Breast epithelium (tissue), 4 donors: ENCODE results near the gene CDH26. TPM values are rescaled to one million over a fixed set of nuclear protein-coding genes. Genes with fewer than 3 reads are reported as not detected.

Experiments
- DNase-seq, 2 donors: peaks; one replicate each; pipeline ENCODE4 v3.0.0-alpha.2; 2019; ENCODE audit warnings: low spot score in 2 of 2
- H3K27ac ChIP-seq, 2 donors: fragments of 200-600 bp; sonication (generic) in 1 of 2; one replicate each; pipeline ENCODE4 v1.5.1; 2016 to 2019; ENCODE audit warnings: mild to moderate bottlenecking in 1 of 2
- H3K27me3 ChIP-seq, 2 donors: fragments of 200-600 bp; sonication (generic) in 1 of 2; one replicate each; pipeline versions ENCODE4 v1.5.1 to v1.6.0; 2017 to 2019; ENCODE audit warnings: control low read depth in 1 of 2, mild to moderate bottlenecking in 1 of 2
- H3K36me3 ChIP-seq: fragments of 200-600 bp; one replicate; pipeline ENCODE4 v1.5.1; 2019
- H3K4me1 ChIP-seq, 2 donors: fragments of 200-600 bp; sonication (generic); one replicate each; pipeline ENCODE4 v1.5.1; 2016 to 2019; ENCODE audit warnings: control low read depth in 1 of 2
- H3K4me3 ChIP-seq, 3 donors: fragments of 200-600 bp; sonication (generic); 1 replicate in 2 of 3; 2 replicates in 1 of 3; pipeline ENCODE4 v1.5.1; 2016 to 2019; ENCODE audit warnings: mild to moderate bottlenecking in 3 of 3, moderate library complexity in 2 of 3
- H3K9me3 ChIP-seq, 2 donors: fragments of 200-600 bp; sonication (generic) in 1 of 2; one replicate each; pipeline ENCODE4 v1.5.1; 2016 to 2019; ENCODE audit warnings: control low read depth in 1 of 2
- POLR2A ChIP-seq: fragments of 450-650 bp; IDR thresholded peaks from one replicate; pipeline ENCODE4 v1.6.1; 2016; ENCODE audit warnings: antibody characterized with exemption, mild to moderate bottlenecking, moderate library complexity
- POLR2AphosphoS5 ChIP-seq, 3 donors: sonication (generic); formaldehyde crosslinking; IDR thresholded peaks; one replicate each; pipeline ENCODE4 v1.6.1; 2017; ENCODE audit warnings: antibody characterized with exemption in 3 of 3
- intact Hi-C: fragments of 100-400 bp; cut with DNase I; formaldehyde crosslinking; loops from one replicate; pipeline ENCODE4 v1.15.1; 2023; ENCODE audit warnings: low total_unique reads
- total RNA-seq, 3 donors: library from RNA; depleted of rRNA; stranded (reverse); fragments of >200 nt; gene quantifications; one replicate each; pipeline ENCODE4 v1.1.0, GENCODE V29; 2016
- TF ChIP-seq, protein P1 (sequence below), 3 donors: fragments of 450-650 bp; IDR thresholded peaks; one replicate each; pipeline ENCODE4 v1.5.1; 2016 to 2017; ENCODE audit warnings: antibody characterized with exemption in 3 of 3, mild to moderate bottlenecking in 3 of 3, moderate library complexity in 3 of 3

CDH26 gene
- total RNA-seq, 3 donors from 2014 or later = 1.6 to 3.1 (median 2.1) TPM

GRCh38 chr20:60007464-60007863 is 49.2 kb downstream of the CDH26 start:
- H3K4me3 ChIP-seq = no peak overlapping the region
- H3K36me3 ChIP-seq = no peaks in the 10 kb centered on the region
- intact Hi-C loops = no loop called here
- no peak for DNase-seq
- H3K27ac ChIP-seq = no peak overlapping the region
- TF ChIP-seq, protein P1, sequence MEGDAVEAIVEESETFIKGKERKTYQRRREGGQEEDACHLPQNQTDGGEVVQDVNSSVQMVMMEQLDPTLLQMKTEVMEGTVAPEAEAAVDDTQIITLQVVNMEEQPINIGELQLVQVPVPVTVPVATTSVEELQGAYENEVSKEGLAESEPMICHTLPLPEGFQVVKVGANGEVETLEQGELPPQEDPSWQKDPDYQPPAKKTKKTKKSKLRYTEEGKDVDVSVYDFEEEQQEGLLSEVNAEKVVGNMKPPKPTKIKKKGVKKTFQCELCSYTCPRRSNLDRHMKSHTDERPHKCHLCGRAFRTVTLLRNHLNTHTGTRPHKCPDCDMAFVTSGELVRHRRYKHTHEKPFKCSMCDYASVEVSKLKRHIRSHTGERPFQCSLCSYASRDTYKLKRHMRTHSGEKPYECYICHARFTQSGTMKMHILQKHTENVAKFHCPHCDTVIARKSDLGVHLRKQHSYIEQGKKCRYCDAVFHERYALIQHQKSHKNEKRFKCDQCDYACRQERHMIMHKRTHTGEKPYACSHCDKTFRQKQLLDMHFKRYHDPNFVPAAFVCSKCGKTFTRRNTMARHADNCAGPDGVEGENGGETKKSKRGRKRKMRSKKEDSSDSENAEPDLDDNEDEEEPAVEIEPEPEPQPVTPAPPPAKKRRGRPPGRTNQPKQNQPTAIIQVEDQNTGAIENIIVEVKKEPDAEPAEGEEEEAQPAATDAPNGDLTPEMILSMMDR (IDR thresholded peaks at IDR 0.05) = no peak
- TF ChIP-seq POLR2AphosphoS5 (IDR thresholded peaks at IDR 0.05) (no peak), POLR2A (no peak)
- no peaks in the 10 kb centered on the region for H3K4me1 ChIP-seq
- H3K9me3 ChIP-seq = no peaks in the 10 kb centered on the region
- no peaks in the 10 kb centered on the region for H3K27me3 ChIP-seq

DNA sequence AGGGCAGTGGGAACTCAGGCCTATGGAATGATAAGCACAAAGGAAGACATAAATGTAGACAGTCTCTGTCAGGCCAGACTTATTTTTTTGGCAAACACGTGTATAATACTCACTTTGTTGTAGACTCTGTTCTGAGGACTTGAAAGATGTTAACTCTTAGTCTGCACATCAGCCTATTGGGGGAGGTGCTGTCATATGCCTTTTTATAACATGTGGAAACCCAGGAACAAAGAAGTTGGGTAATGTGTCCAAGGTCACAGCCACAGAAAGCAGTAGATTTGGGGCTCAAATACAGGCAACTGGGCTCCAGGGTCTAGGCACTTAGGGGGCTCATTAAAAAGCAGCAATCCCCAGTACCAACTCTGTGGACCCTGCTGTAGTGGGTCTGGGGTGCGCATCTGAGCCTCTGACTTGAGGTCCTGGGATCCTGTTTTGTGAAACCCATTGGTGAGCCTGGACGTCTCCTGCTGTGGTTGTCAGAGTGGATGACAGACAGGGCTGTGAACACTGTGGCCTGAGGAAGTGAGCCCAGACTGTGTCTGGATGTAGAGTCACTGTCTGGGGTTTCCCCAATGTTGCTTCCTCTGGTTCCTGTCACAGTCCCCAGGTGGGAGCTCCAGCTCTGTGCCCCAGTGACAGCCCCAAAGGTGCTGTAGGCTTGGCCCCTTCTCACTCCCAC is 50.0 kb downstream of the CDH26 start:
- intact Hi-C loops = no loop called here
- TF ChIP-seq POLR2A = no peak
- TF ChIP-seq, protein P1 (IDR thresholded peaks at IDR 0.05) = no peak
- no peak for TF ChIP-seq POLR2AphosphoS5 (IDR thresholded peaks at IDR 0.05)
- Histone ChIP-seq H3K27me3 (no peaks in the 10 kb centered on the region), H3K9me3 (no peaks in the 10 kb centered on the region), H3K27ac (no peak overlapping the region), H3K36me3 (no peaks in the 10 kb centered on the region), H3K4me1 (no peaks in the 10 kb centered on the region), H3K4me3 (no peak overlapping the region)
- no peak for DNase-seq

- no peak for DNase-seq
- TF ChIP-seq POLR2A = no peak
- no peak for TF ChIP-seq POLR2AphosphoS5 (IDR thresholded peaks at IDR 0.05)
- TF ChIP-seq, protein P1 (IDR thresholded peaks at IDR 0.05) = no peak
- no peak overlapping the region for H3K27ac ChIP-seq
- H3K4me1 ChIP-seq = no peaks in the 10 kb centered on the region
- H3K36me3 ChIP-seq = no peaks in the 10 kb centered on the region
- no peaks in the 10 kb centered on the region for H3K9me3 ChIP-seq
- intact Hi-C loops = no loop called here
- no peaks in the 10 kb centered on the region for H3K27me3 ChIP-seq
- no peak overlapping the region for H3K4me3 ChIP-seq
Measured at GRCh38 chr20:60009318-60009717, 51.1 kb downstream of the CDH26 start.

DNA sequence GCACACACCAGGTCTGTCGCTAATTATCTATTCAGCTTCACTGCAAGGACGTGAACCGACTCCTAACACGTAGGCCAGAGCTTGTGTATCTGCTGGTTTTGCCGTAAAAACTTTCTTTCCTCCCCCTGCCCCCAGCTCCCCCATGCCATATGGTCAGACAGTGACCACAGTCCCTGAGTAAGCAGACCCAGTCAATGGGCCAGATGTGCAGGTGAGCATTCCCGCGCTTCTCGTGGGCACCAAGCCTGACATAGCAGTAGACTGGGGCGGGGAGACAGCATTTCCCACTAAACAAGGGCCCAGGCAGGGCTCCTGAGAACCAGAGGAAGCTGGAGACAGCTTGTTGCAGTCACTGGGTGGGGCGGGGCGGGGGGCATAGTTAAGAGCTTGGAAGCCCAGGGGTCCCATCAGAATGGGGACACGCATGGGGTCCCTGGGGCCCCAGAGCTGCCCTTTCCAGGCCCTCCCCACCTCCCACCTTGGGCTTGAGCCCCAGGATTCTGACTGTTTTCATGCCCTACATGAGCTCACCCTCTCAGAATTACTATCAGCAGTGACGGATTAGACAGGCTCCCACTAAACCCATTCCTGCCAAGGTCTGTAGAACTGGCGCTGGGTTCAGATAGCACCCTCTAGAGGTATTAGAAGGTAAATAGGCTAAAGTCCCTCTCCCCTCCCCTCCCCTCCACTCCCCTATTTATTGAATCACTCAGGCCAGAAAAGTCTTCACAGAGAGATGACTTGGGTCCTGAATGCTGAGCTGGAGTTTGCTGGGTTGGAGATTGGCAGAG is 51.8 kb downstream of the CDH26 start:
- intact Hi-C loops = loop anchor here (10.0 kb wide), 1 partner anchor 195 kb away; no protein-coding TSS in a partner anchor
- Histone ChIP-seq H3K4me3 (no peak overlapping the region), H3K27ac (no peak overlapping the region), H3K36me3 (no peaks in the 10 kb centered on the region), H3K27me3 (no peaks in the 10 kb centered on the region), H3K4me1 (no peaks in the 10 kb centered on the region), H3K9me3 (no peaks in the 10 kb centered on the region)
- no peak for DNase-seq
- TF ChIP-seq POLR2AphosphoS5 (IDR thresholded peaks at IDR 0.05) (no peak), POLR2A (no peak)
- TF ChIP-seq, protein P1 (IDR thresholded peaks at IDR 0.05) = no peak
